NK-92 (cell line): ENCODE results near the gene SLC25A6.
"Not testable (repeated sequence)": the region's sequence is repeated elsewhere in the genome, so short reads cannot be mapped to it uniquely, and the experiment has no call there.

ENCODE experiments used
- DNase-seq: peaks from one replicate; lab custom pipeline; 2025; ENCODE audit not compliant: unreplicated experiment; lab: John Stamatoyannopoulos, UW

The SLC25A6 gene

GRCh38 chrX:1390621-1391369 lies 1.1 kb downstream of the SLC25A6 start:
- no peak for DNase-seq

- DNase-seq, result no peak
These were observed 2.0 kb downstream of the SLC25A6 start for GRCh38 chrX:1389993-1390285.

- DNase-seq, result no peak
These were observed 2.5 kb downstream of the SLC25A6 start for GRCh38 chrX:1389181-1389992.

- DNase-seq, result no peak
These were observed 3.3 kb downstream of the SLC25A6 start for GRCh38 chrX:1388651-1389050.

- no peak for DNase-seq
These were observed 4.7 kb downstream of the SLC25A6 start for GRCh38 chrX:1387141-1387776.

GRCh38 chrX:1386338-1387127 lies 5.4 kb downstream of the SLC25A6 start:
- no peak for DNase-seq

- no peak for DNase-seq
These were observed 6.4 kb downstream of the SLC25A6 start for GRCh38 chrX:1385253-1386223.

- DNase-seq, result no peak
These were observed 7.2 kb downstream of the SLC25A6 start for GRCh38 chrX:1384658-1385252.

- DNase-seq, result no peak
These were observed 11.2 kb downstream of the SLC25A6 start for GRCh38 chrX:1380672-1381233.

GRCh38 chrX:1378306-1378759 lies 13.6 kb downstream of the SLC25A6 start:
- DNase-seq, result no peak

- DNase-seq, result no peak
These were observed 23.6 kb downstream of the SLC25A6 start for GRCh38 chrX:1368385-1368698.

- DNase-seq, result not testable (repeated sequence)
These were observed 25.6 kb downstream of the SLC25A6 start for GRCh38 chrX:1366363-1366762.

- no peak for DNase-seq
These were observed 30.0 kb downstream of the SLC25A6 start for GRCh38 chrX:1361910-1362309.

- no peak for DNase-seq
These were observed 30.6 kb downstream of the SLC25A6 start for GRCh38 chrX:1361275-1361674.

GRCh38 chrX:1360171-1360570 lies 31.7 kb downstream of the SLC25A6 start:
- no peak for DNase-seq

- no peak for DNase-seq
These were observed 32.4 kb downstream of the SLC25A6 start for GRCh38 chrX:1359477-1359873.

- no peak for DNase-seq
These were observed 33.0 kb downstream of the SLC25A6 start for GRCh38 chrX:1358793-1359476.

GRCh38 chrX:1357993-1358392 lies 33.9 kb downstream of the SLC25A6 start:
- no peak for DNase-seq
